Superior temporal gyrus (tissue), 1 donor: ENCODE data around the gene CACNG4.

ENCODE experiments used
- DNase-seq: peaks from one replicate; pipeline ENCODE4 v3.0.0-alpha.2; 2016; ENCODE audit errors: extremely low spot score

The CACNG4 gene

DNA sequence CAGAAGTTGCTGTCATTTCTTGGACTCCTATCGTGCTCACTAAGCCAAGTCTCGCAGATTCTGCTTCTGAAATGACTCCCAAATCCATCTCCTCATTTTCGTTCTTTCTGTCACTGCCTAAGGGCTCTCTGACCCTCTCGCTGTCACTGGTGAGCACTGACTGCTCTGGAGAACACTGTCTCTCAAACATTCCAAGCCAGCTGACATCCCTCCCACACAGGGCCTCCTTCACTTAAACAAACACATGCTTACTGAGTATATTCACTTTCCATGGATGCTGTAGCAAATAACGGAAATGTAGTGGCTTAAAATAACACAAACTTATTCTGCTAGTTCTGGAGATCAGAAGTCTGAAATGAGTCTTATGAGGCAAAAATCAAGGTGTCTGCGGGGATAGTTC lies 98.6 kb downstream of the CACNG4 start:
- DNase-seq, result no peak

GRCh38 chr17:67066717-67067116 lies 102.2 kb downstream of the CACNG4 start:
- DNase-seq, result no peak

DNA sequence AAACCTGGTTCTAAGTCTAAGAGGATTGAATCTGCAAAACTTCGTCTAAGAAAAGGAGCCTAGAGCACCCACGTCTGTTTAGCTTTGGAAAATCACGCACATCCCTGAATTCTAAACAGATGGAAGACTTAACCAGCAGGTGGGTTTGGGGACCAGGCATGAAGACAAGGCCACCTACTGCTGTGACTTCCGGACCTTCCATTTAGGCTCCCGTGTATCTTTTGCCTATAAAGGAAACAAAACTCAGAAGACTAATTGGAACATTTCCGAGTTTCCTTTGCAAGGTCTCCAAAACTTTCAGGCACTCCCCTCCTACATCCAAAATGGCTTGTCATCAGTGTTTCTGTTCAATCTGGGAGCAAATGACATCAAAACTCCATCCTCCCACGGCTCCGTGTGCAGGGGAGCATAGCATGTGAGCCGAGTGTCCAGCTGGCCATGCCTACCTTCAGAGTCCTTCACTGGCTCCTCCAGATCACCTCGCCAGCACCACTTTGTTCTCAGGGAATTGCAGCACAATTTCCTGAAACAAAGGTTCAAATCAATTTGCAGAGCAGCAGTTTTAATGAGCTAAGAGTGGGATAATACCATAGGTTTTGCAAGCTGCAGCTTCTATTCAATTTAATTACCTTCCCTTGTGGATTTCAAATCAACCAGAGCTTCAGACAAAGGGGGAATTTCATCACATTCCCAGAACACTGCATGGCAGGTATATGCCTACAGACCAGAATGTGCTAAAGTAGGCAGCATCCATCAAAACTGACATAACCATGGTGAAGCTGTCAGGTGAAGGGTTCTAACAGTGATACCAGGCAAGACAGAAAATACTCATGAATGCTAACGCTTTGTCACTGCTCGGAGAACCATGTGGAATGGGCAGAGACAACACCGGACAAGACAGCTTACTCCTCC lies 103.3 kb downstream of the CACNG4 start:
- DNase-seq, result no peak

GRCh38 chr17:67068999-67069398 lies 104.5 kb downstream of the CACNG4 start:
- no peak for DNase-seq

- no peak for DNase-seq
Measured at GRCh38 chr17:67069603-67070136, 105.2 kb downstream of the CACNG4 start.

DNA sequence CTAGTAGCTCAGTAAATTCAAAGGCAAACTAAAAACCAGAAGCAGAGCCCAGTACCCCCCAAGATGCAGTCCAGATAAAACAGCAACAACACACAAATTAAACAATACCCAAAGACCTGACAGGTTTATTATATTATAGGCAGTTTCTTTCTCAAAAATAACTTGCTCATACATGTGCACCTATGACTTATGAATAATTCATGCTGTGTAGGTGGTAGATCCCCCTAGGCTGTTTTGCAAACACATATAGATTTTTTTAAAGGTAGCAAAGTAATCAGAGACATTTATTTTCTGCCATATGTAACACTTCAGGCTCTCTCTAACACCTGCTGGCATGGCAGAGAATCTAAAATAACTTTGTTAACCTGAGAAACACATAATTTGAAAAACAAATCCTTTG lies 107.1 kb downstream of the CACNG4 start:
- DNase-seq, result no peak

- no peak for DNase-seq
Measured at GRCh38 chr17:67072885-67073284, 108.4 kb downstream of the CACNG4 start.

DNA sequence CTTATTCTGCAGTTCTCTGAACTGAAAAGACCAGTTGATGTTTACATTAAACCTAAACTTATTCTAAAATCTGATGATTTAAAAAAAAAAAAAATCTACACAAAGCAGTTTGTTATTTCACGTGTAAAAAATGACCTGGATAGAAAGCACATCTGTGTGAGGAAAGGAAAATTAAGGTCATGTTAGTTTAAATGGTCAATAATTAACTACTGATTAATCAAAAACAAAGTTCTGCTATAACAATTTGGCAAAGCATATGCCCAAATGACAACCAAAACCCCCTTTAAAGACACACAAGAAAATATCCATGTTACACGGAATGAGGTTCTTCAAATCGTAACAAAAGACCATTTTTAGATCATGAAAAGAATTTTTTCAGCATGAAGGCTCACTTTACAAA lies 110.3 kb downstream of the CACNG4 start:
- no peak for DNase-seq

DNA sequence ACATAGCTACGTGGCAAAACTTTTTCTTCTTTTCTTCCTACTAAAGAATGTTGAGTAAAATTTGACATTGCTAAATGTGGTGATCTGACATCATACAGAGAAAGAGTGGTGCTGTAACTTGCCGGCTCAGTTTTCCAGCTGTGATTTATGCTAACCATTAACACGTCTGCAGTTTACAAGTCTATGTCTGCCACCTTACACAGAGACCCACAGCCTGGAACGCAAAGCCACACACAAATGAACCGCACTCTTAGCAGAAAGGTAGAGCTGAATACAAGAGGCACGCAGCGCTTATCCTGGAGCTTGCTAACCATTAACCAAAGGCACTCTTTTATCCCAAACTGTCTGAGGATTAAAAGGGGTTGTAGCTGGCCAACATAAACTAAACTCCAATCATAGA lies 111.8 kb downstream of the CACNG4 start:
- DNase-seq, result no peak

DNA sequence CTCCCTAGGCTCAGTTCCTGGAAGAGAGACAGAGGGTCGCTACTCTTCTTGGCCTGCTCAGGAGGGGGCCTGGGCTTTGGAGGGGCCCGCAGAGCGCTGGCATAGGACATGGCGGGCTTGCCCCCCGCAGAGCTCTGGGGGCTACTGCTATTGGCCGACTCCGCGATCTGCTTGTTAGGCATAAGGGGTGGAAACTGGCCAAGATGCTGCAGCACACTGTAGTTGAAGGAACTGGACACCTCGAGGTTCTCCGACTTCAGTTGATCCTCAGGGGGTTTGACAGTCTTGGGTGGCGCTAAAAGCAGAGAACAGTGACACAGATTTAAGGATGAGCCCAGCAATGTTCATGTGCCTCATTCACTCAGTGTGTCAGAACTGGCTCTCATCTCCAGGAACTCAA lies 113.8 kb downstream of the CACNG4 start:
- no peak for DNase-seq

GRCh38 chr17:67079491-67079890 lies 115.0 kb downstream of the CACNG4 start:
- no peak for DNase-seq

- no peak for DNase-seq
Measured at GRCh38 chr17:67080804-67081203, 116.3 kb downstream of the CACNG4 start.

GRCh38 chr17:67082107-67082506 lies 117.6 kb downstream of the CACNG4 start:
- no peak for DNase-seq
